Tibial artery (tissue), 4 donors: ENCODE results near the gene COBLL1.

Experiments
- DNase-seq, 2 donors: peaks; one replicate each; pipeline ENCODE4 v3.0.0-alpha.2; 2019
- H3K27ac ChIP-seq, 2 donors: fragments of 200-600 bp; sonication (generic) in 1 of 2; 1 replicate in 1 of 2; 2 replicates in 1 of 2; pipeline ENCODE4 v1.5.1; 2018 to 2019; ENCODE audit warnings: mild to moderate bottlenecking in 1 of 2
- H3K27me3 ChIP-seq, 2 donors: fragments of 200-600 bp; sonication (generic) in 1 of 2; one replicate each; pipeline versions ENCODE4 v1.5.1 to v1.6.0; 2016 to 2019
- H3K36me3 ChIP-seq, 3 donors: fragments of 200-600 bp; sonication (generic) in 2 of 3; one replicate each; pipeline ENCODE4 v1.5.1; 2016 to 2019; ENCODE audit warnings: mild to moderate bottlenecking in 2 of 3
- H3K4me1 ChIP-seq, 4 donors: fragments of 200-600 bp; sonication (generic) in 2 of 4; 1 replicate in 3 of 4; 2 replicates in 1 of 4; pipeline ENCODE4 v1.5.1; 2016 to 2019
- H3K4me3 ChIP-seq, 2 donors: fragments of 200-600 bp; sonication (generic) in 1 of 2; 1 replicate in 1 of 2; 2 replicates in 1 of 2; pipeline ENCODE4 v1.5.1; 2018 to 2019; ENCODE audit warnings: mild to moderate bottlenecking in 2 of 2
- H3K9me3 ChIP-seq, 3 donors: fragments of 200-600 bp; sonication (generic) in 1 of 3; one replicate each; pipeline ENCODE4 v1.5.1; 2016 to 2019
- CTCF ChIP-seq, 2 experiments: fragments of 200-600 bp in 1 of 2; fragments of 450-650 bp in 1 of 2; IDR thresholded peaks; one replicate each; pipeline ENCODE4 v1.5.1; 2017 to 2019; ENCODE audit warnings: antibody characterized with exemption in 2 of 2, mild to moderate bottlenecking in 1 of 2, moderate library complexity in 1 of 2
- intact Hi-C: fragments of 100-400 bp; cut with DNase I; formaldehyde crosslinking; loops from one replicate; pipeline ENCODE4 v1.15.0; 2023; ENCODE audit warnings: low total_unique reads

Gene COBLL1

GRCh38 chr2:164811819-164812218, 29.8 kb downstream of the COBLL1 start:
- H3K27me3 ChIP-seq, result no peaks in the 10 kb centered on the region
- no peak for TF ChIP-seq CTCF (IDR thresholded peaks at IDR 0.05)
- intact Hi-C loops, result no loop called here
- H3K4me3 ChIP-seq, result no peak overlapping the region
- no peaks in the 10 kb centered on the region for H3K36me3 ChIP-seq
- no peak for DNase-seq
- peak overlapping the region; percentile 48 to 61 for H3K27ac ChIP-seq
- peaks cover 0 to 96% (median 22%) of the 10 kb centered on the region in 4 donors for H3K4me1 ChIP-seq
- no peaks in the 10 kb centered on the region for H3K9me3 ChIP-seq

GRCh38 chr2:164810843-164811242, 30.8 kb downstream of the COBLL1 start:
- no peak for TF ChIP-seq CTCF (IDR thresholded peaks at IDR 0.05)
- DNase-seq, result no peak
- H3K27me3 ChIP-seq, result no peaks in the 10 kb centered on the region
- H3K9me3 ChIP-seq, result no peaks in the 10 kb centered on the region
- no peak overlapping the region for H3K4me3 ChIP-seq
- intact Hi-C loops, result no loop called here
- peaks cover 0 to 88% (median 22%) of the 10 kb centered on the region in 4 donors for H3K4me1 ChIP-seq
- H3K27ac ChIP-seq, result peak overlapping the region; percentile 48 to 61
- H3K36me3 ChIP-seq, result no peaks in the 10 kb centered on the region

- intact Hi-C loops, result no loop called here
- Histone ChIP-seq H3K4me3 (no peak overlapping the region), H3K4me1 (peaks cover 0 to 75% (median 19%) of the 10 kb centered on the region in 4 donors), H3K9me3 (no peaks in the 10 kb centered on the region), H3K27me3 (no peaks in the 10 kb centered on the region), H3K36me3 (no peaks in the 10 kb centered on the region), H3K27ac (peak overlapping the region; percentile 48 to 61)
- TF ChIP-seq CTCF (IDR thresholded peaks at IDR 0.05), result no peak
- no peak for DNase-seq
Measured at GRCh38 chr2:164808776-164809175, 32.8 kb downstream of the COBLL1 start.

GRCh38 chr2:164803776-164804466, 37.7 kb downstream of the COBLL1 start:
- no peak for TF ChIP-seq CTCF (IDR thresholded peaks at IDR 0.05)
- H3K36me3 ChIP-seq, result no peaks in the 10 kb centered on the region
- H3K27ac ChIP-seq, result peak overlapping the region; percentile 70 to 75
- no peaks in the 10 kb centered on the region for H3K27me3 ChIP-seq
- peaks cover 0 to 67% (median 17%) of the 10 kb centered on the region in 4 donors for H3K4me1 ChIP-seq
- H3K4me3 ChIP-seq, result no peak overlapping the region
- intact Hi-C loops, result no loop called here
- DNase-seq, result no peak
- no peaks in the 10 kb centered on the region for H3K9me3 ChIP-seq

GRCh38 chr2:164802095-164802707, 39.4 kb downstream of the COBLL1 start:
- peaks cover 0 to 67% (median 18%) of the 10 kb centered on the region in 4 donors for H3K4me1 ChIP-seq
- no peaks in the 10 kb centered on the region for H3K9me3 ChIP-seq
- no peaks in the 10 kb centered on the region for H3K36me3 ChIP-seq
- intact Hi-C loops, result no loop called here
- no peak for DNase-seq
- no peak for TF ChIP-seq CTCF (IDR thresholded peaks at IDR 0.05)
- H3K27me3 ChIP-seq, result no peaks in the 10 kb centered on the region
- H3K27ac ChIP-seq, result peak overlapping the region; percentile 58 to 59
- H3K4me3 ChIP-seq, result peak overlapping the region in 1 of 2 donors; percentile 12
